ENCODE measurements around the gene OFD1.

Gene OFD1

DNA sequence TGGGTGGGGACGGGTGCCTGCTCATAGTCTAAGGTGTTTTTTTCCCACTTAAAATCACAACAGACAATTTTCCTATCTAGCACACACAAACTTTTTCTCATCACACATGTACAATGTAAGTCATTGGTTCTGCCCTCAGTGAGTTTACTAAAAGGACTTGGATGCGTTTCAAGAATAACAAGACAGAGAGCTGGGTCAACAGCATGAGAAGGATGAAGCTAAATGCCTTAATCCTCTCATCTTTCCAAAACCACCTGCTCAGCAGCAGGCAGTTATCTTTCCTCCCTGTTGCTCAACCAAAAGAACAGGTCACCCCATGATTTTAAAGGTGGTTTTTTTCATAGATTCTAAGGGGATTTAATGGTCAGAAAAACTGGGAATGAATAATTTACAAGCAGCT is 40.1 kb downstream of the OFD1 start:
- Histone ChIP-seq H3K27ac (ENCODE audit: low read length) (no peak overlapping the region), H3K27me3 (ENCODE audit: low read depth, low read length) (no peaks in the 10 kb centered on the region), H3K4me3 (ENCODE audit: low read length) (no peak overlapping the region), H3K9ac (ENCODE audit: low read length) (no peak overlapping the region), H3K79me2 (ENCODE audit: low read length) (no peaks in the 10 kb centered on the region), H3K4me1 (ENCODE audit: low read length) (no peaks in the 10 kb centered on the region), H3K9me3 (ENCODE audit: insufficient read depth, low read length) (no peaks in the 10 kb centered on the region), H3K36me3 (replicated peaks; ENCODE audit: low read depth, low read length) (peaks cover 50% of the 10 kb centered on the region), H3K4me2 (ENCODE audit: low read length) (no peak overlapping the region), H2AFZ (ENCODE audit: low read depth, low read length) (no peak overlapping the region), H4K20me1 (ENCODE audit: insufficient read depth, low read length) (no peaks in the 10 kb centered on the region)
- TF ChIP-seq, protein P1, sequence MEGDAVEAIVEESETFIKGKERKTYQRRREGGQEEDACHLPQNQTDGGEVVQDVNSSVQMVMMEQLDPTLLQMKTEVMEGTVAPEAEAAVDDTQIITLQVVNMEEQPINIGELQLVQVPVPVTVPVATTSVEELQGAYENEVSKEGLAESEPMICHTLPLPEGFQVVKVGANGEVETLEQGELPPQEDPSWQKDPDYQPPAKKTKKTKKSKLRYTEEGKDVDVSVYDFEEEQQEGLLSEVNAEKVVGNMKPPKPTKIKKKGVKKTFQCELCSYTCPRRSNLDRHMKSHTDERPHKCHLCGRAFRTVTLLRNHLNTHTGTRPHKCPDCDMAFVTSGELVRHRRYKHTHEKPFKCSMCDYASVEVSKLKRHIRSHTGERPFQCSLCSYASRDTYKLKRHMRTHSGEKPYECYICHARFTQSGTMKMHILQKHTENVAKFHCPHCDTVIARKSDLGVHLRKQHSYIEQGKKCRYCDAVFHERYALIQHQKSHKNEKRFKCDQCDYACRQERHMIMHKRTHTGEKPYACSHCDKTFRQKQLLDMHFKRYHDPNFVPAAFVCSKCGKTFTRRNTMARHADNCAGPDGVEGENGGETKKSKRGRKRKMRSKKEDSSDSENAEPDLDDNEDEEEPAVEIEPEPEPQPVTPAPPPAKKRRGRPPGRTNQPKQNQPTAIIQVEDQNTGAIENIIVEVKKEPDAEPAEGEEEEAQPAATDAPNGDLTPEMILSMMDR (IDR thresholded peaks at IDR 0.05; ENCODE audit: low read depth, low read length) = no peak
- no peak for TF ChIP-seq EZH2phosphoT487 (IDR thresholded peaks at IDR 0.05; ENCODE audit: low read depth)

DNA sequence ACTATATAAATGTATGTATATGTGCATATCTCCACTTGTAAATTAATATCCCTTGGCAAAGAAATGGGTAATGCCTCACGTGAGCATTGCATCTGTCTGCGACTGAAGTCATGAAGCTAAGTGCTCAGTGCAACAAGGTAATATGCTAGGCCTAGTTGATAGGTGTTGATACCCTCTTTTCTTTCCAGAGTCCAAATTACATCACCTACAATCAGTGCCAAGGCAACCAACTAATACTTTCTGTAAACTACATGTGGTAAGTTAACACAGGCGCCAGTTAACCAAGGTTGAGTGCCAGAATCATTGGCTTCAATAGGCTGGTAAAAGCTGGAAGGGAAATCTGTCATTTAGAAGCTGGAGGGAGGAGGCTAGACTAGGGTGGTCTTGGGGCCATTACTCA is 41.3 kb downstream of the OFD1 start:
- Histone ChIP-seq H3K79me2 (ENCODE audit: low read length) (no peaks in the 10 kb centered on the region), H3K36me3 (replicated peaks; ENCODE audit: low read depth, low read length) (peaks cover 44% of the 10 kb centered on the region), H2AFZ (ENCODE audit: low read depth, low read length) (no peak overlapping the region), H3K4me3 (ENCODE audit: low read length) (no peak overlapping the region), H3K9me3 (ENCODE audit: insufficient read depth, low read length) (no peaks in the 10 kb centered on the region), H3K27me3 (ENCODE audit: low read depth, low read length) (no peaks in the 10 kb centered on the region), H3K9ac (ENCODE audit: low read length) (no peak overlapping the region), H3K27ac (ENCODE audit: low read length) (no peak overlapping the region), H3K4me2 (ENCODE audit: low read length) (no peak overlapping the region), H3K4me1 (ENCODE audit: low read length) (no peaks in the 10 kb centered on the region), H4K20me1 (ENCODE audit: insufficient read depth, low read length) (no peaks in the 10 kb centered on the region)
- TF ChIP-seq, protein P1 (IDR thresholded peaks at IDR 0.05; ENCODE audit: low read depth, low read length) = no peak
- no peak for TF ChIP-seq EZH2phosphoT487 (IDR thresholded peaks at IDR 0.05; ENCODE audit: low read depth)

DNA sequence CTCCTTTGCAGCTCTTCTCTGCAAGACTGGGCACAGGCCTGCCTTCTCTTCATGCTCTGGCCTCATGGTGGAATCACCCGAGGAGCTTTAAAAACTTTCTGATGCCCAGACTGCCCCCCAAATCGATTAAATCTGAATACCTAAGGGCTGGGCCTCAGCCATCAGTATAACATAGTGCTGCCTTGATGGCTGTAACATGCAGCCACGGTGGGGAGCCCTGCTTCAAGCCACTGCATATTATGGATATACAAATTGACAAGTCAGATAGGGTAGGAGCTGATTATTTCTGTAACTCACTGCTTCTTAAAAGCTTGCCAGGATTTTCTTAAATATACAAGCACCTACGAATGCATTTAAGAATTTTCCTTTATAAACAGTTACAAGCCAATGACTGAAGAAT is 41.8 kb downstream of the OFD1 start:
- TF ChIP-seq, protein P1 (IDR thresholded peaks at IDR 0.05; ENCODE audit: low read depth, low read length) = no peak
- no peak for TF ChIP-seq EZH2phosphoT487 (IDR thresholded peaks at IDR 0.05; ENCODE audit: low read depth)
- no peak overlapping the region for H3K4me3 ChIP-seq (ENCODE audit: low read length)
- no peaks in the 10 kb centered on the region for H3K79me2 ChIP-seq (ENCODE audit: low read length)
- no peak overlapping the region for H2AFZ ChIP-seq (ENCODE audit: low read depth, low read length)
- peaks cover 41% of the 10 kb centered on the region for H3K36me3 ChIP-seq (replicated peaks; ENCODE audit: low read depth, low read length)
- no peak overlapping the region for H3K27ac ChIP-seq (ENCODE audit: low read length)
- H3K9me3 ChIP-seq (ENCODE audit: insufficient read depth, low read length) = no peaks in the 10 kb centered on the region
- H3K9ac ChIP-seq (ENCODE audit: low read length) = no peak overlapping the region
- H3K27me3 ChIP-seq (ENCODE audit: low read depth, low read length) = no peaks in the 10 kb centered on the region
- no peak overlapping the region for H3K4me2 ChIP-seq (ENCODE audit: low read length)
- H4K20me1 ChIP-seq (ENCODE audit: insufficient read depth, low read length) = no peaks in the 10 kb centered on the region
- H3K4me1 ChIP-seq (ENCODE audit: low read length) = no peaks in the 10 kb centered on the region

DNA sequence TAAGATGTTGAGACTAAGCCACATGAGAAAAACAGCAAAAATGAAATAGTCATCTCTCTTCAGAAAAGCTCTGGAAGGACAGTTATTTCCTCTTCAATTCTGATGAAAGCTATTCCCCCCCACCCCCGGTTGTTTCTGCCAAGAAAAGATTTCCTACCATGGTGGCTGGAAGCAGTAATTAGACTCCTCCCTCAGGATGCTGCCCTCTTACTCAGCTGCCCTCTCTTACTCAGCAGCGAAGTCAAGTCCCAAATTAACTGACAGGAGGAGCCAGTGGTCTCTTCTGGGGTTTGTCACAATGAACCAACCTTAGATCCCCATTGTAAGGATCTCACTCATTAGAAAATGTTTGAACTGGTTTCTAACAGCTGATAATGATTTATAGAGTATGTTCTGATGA is 44.4 kb downstream of the OFD1 start:
- Histone ChIP-seq H3K4me1 (ENCODE audit: low read length) (no peaks in the 10 kb centered on the region), H3K36me3 (replicated peaks; ENCODE audit: low read depth, low read length) (peaks cover 29% of the 10 kb centered on the region), H3K27me3 (ENCODE audit: low read depth, low read length) (no peaks in the 10 kb centered on the region), H3K27ac (ENCODE audit: low read length) (no peak overlapping the region), H2AFZ (ENCODE audit: low read depth, low read length) (no peak overlapping the region), H3K9me3 (ENCODE audit: insufficient read depth, low read length) (no peaks in the 10 kb centered on the region), H3K4me3 (ENCODE audit: low read length) (no peak overlapping the region), H4K20me1 (ENCODE audit: insufficient read depth, low read length) (no peaks in the 10 kb centered on the region), H3K79me2 (ENCODE audit: low read length) (no peaks in the 10 kb centered on the region), H3K9ac (ENCODE audit: low read length) (no peak overlapping the region), H3K4me2 (ENCODE audit: low read length) (no peak overlapping the region)
- TF ChIP-seq EZH2phosphoT487 (IDR thresholded peaks at IDR 0.05; ENCODE audit: low read depth) = no peak
- TF ChIP-seq, protein P1 (IDR thresholded peaks at IDR 0.05; ENCODE audit: low read depth, low read length) = no peak
